ENCODE data around the gene RAB3D. TPM values are rescaled to one million over a fixed set of nuclear protein-coding genes. Genes with fewer than 3 reads are reported as not detected.

Gene RAB3D
- total RNA-seq, 1 donor from 2014 or later, result 53.6 TPM

- H3K4me3 ChIP-seq, result no peak overlapping the region
- TF ChIP-seq CTCF (IDR thresholded peaks at IDR 0.05), result no peak
- no peaks in the 10 kb centered on the region for H3K27me3 ChIP-seq (ENCODE audit: low read depth)
- H3K9me3 ChIP-seq, result no peaks in the 10 kb centered on the region
- peaks cover 5% of the 10 kb centered on the region for H3K4me1 ChIP-seq
- H3K36me3 ChIP-seq, result peaks cover 58% of the 10 kb centered on the region
- no peak overlapping the region for H3K27ac ChIP-seq
- ATAC-seq, result no peak
- DNase-seq, result no peak
- intact Hi-C loops (cut with DNase I), result no loop called here
Measured at GRCh38 chr19:11363881-11364280, 24.4 kb upstream of the RAB3D start.

GRCh38 chr19:11361771-11362731 lies 22.6 kb upstream of the RAB3D start:
- Histone ChIP-seq H3K4me3 (no peak overlapping the region), H3K4me1 (peaks cover 5% of the 10 kb centered on the region), H3K9me3 (no peaks in the 10 kb centered on the region), H3K27me3 (ENCODE audit: low read depth) (no peaks in the 10 kb centered on the region), H3K27ac (no peak overlapping the region), H3K36me3 (peaks cover 49% of the 10 kb centered on the region)
- ATAC-seq (no peak), DNase-seq (no peak)
- intact Hi-C loops (cut with DNase I), result no loop called here
- TF ChIP-seq CTCF (IDR thresholded peaks at IDR 0.05), result no peak

- no peak overlapping the region for H3K4me3 ChIP-seq
- peak; percentile 84 for DNase-seq
- peaks cover 8% of the 10 kb centered on the region for H3K4me1 ChIP-seq
- TF ChIP-seq CTCF (IDR thresholded peaks at IDR 0.05), result no peak
- peaks cover 48% of the 10 kb centered on the region for H3K36me3 ChIP-seq
- intact Hi-C loops (cut with DNase I), result no loop called here
- ATAC-seq, result peak; percentile 65 to 71
- H3K9me3 ChIP-seq, result no peaks in the 10 kb centered on the region
- no peak overlapping the region for H3K27ac ChIP-seq
- H3K27me3 ChIP-seq (ENCODE audit: low read depth), result no peaks in the 10 kb centered on the region
Measured at GRCh38 chr19:11361037-11361770, 21.7 kb upstream of the RAB3D start.

GRCh38 chr19:11359421-11359820 lies 20.0 kb upstream of the RAB3D start:
- DNase-seq (no peak), ATAC-seq (no peak)
- intact Hi-C loops (cut with DNase I), result no loop called here
- H3K27ac ChIP-seq, result no peak overlapping the region
- H3K27me3 ChIP-seq (ENCODE audit: low read depth), result no peaks in the 10 kb centered on the region
- H3K4me3 ChIP-seq, result no peak overlapping the region
- H3K36me3 ChIP-seq, result peaks cover 32% of the 10 kb centered on the region
- H3K9me3 ChIP-seq, result no peaks in the 10 kb centered on the region
- H3K4me1 ChIP-seq, result peaks cover 14% of the 10 kb centered on the region
- TF ChIP-seq CTCF (IDR thresholded peaks at IDR 0.05), result no peak

- peaks cover 14% of the 10 kb centered on the region for H3K4me1 ChIP-seq
- DNase-seq, result no peak
- TF ChIP-seq CTCF (IDR thresholded peaks at IDR 0.05), result no peak
- no peaks in the 10 kb centered on the region for H3K27me3 ChIP-seq (ENCODE audit: low read depth)
- H3K36me3 ChIP-seq, result peaks cover 10% of the 10 kb centered on the region
- H3K27ac ChIP-seq, result no peak overlapping the region
- H3K4me3 ChIP-seq, result no peak overlapping the region
- ATAC-seq, result no peak
- H3K9me3 ChIP-seq, result no peaks in the 10 kb centered on the region
- intact Hi-C loops (cut with DNase I), result no loop called here
Measured at GRCh38 chr19:11356676-11357550, 17.5 kb upstream of the RAB3D start.
